HG03103 (cell line): ENCODE data around the gene CAPZA2.
A peak's percentile ranks its signal among the peaks of the same experiment; 100 is the strongest.
"Not testable (repeated sequence)": the region's sequence is repeated elsewhere in the genome, so short reads cannot be mapped to it uniquely, and the experiment has no call there.

ENCODE experiments used
- ATAC-seq: cut with Tn5 transposase; IDR thresholded peaks from one replicate; pipeline ENCODE4 v1.9.1; 2021; ENCODE audit warnings: low read depth; ENCODE audit not compliant: unreplicated experiment

The CAPZA2 gene

GRCh38 chr7:116862234-116862950 lies at the start of gene CAPZA2:
TSS of gene CAPZA2 (plus strand) at chr7:116862587. CDS start at chr7:116862612, 25 bp downstream.
- peak; percentile 90 for ATAC-seq

GRCh38 chr7:116812860-116813259 lies 49.5 kb upstream of the CAPZA2 start:
- ATAC-seq: no peak

- not testable (repeated sequence) for ATAC-seq
These were observed 49.0 kb upstream of the CAPZA2 start for GRCh38 chr7:116813371-116813770.

GRCh38 chr7:116815041-116815440 lies 47.3 kb upstream of the CAPZA2 start:
- no peak for ATAC-seq

- ATAC-seq: no peak
These were observed 42.2 kb upstream of the CAPZA2 start for GRCh38 chr7:116820149-116820548.

- ATAC-seq: not testable (repeated sequence)
These were observed 40.7 kb upstream of the CAPZA2 start for GRCh38 chr7:116821647-116822046.

GRCh38 chr7:116824449-116824848 lies 37.9 kb upstream of the CAPZA2 start:
- no peak for ATAC-seq

- no peak for ATAC-seq
These were observed 34.1 kb upstream of the CAPZA2 start for GRCh38 chr7:116828281-116828680.

- no peak for ATAC-seq
These were observed 33.3 kb upstream of the CAPZA2 start for GRCh38 chr7:116829041-116829440.

GRCh38 chr7:116829493-116829892 lies 32.9 kb upstream of the CAPZA2 start:
- ATAC-seq: no peak

- no peak for ATAC-seq
These were observed 29.7 kb upstream of the CAPZA2 start for GRCh38 chr7:116832692-116833091.

GRCh38 chr7:116834815-116835504 lies 27.4 kb upstream of the CAPZA2 start:
- ATAC-seq: no peak

- ATAC-seq: no peak
These were observed 26.3 kb upstream of the CAPZA2 start for GRCh38 chr7:116836048-116836447.

GRCh38 chr7:116836911-116837310 lies 25.5 kb upstream of the CAPZA2 start:
- ATAC-seq: no peak

- ATAC-seq: no peak
These were observed 24.8 kb upstream of the CAPZA2 start for GRCh38 chr7:116837586-116837985.

GRCh38 chr7:116840256-116840655 lies 22.1 kb upstream of the CAPZA2 start:
- ATAC-seq: no peak

- ATAC-seq: no peak
These were observed 20.0 kb upstream of the CAPZA2 start for GRCh38 chr7:116842371-116842770.

- no peak for ATAC-seq
These were observed 19.0 kb upstream of the CAPZA2 start for GRCh38 chr7:116843378-116843777.

- ATAC-seq: no peak
These were observed 11.2 kb upstream of the CAPZA2 start for GRCh38 chr7:116851175-116851574.

GRCh38 chr7:116851671-116852070 lies 10.7 kb upstream of the CAPZA2 start:
- ATAC-seq: no peak

GRCh38 chr7:116854132-116854531 lies 8.3 kb upstream of the CAPZA2 start:
- ATAC-seq: no peak

GRCh38 chr7:116857052-116857451 lies 5.3 kb upstream of the CAPZA2 start:
- no peak for ATAC-seq
